ENCODE measurements around the gene KCNN4. TPM values are rescaled to one million over a fixed set of nuclear protein-coding genes. Genes with fewer than 3 reads are reported as not detected.

KCNN4 gene
- total RNA-seq, 1 experiment from 2014 or later = 0.26 TPM

- DNase-seq = no peak
- Histone ChIP-seq H3K9ac (ENCODE audit: extremely low read depth, insufficient read length, low read length) (no peak overlapping the region), H2BK120ac (ENCODE audit: low read depth, low read length, poor library complexity, severe bottlenecking) (no peak overlapping the region), H2BK15ac (ENCODE audit: low read depth, low read length) (no peak overlapping the region), H4K8ac (replicated peaks; ENCODE audit: insufficient read length, low read depth, low read length) (no peak overlapping the region), H4K5ac (ENCODE audit: insufficient read length, low read depth, low read length) (no peak overlapping the region), H3K56ac (ENCODE audit: insufficient read length, low read depth, low read length) (no peak overlapping the region), H3K27me3 (ENCODE audit: insufficient read depth, low read length) (no peaks in the 10 kb centered on the region; the same call in 1 of the 2 replicates), H2BK12ac (ENCODE audit: insufficient read length, low read depth, low read length) (no peak overlapping the region), H2BK20ac (ENCODE audit: low read depth, low read length, poor library complexity, severe bottlenecking) (no peak overlapping the region), H3K4me1 (ENCODE audit: insufficient read depth, low read length) (no peaks in the 10 kb centered on the region), H3K27ac (ENCODE audit: insufficient read length, low read depth, low read length) (no peak overlapping the region), H4K20me1 (ENCODE audit: control insufficient read depth, insufficient read depth, insufficient read length) (no peaks in the 10 kb centered on the region), H4K91ac (ENCODE audit: insufficient read length, low read depth, low read length) (no peak overlapping the region), H3K14ac (ENCODE audit: insufficient read depth, low read length) (no peak overlapping the region), H3K9me3 (ENCODE audit: control insufficient read depth, low read depth, low read length) (no peaks in the 10 kb centered on the region), H2BK5ac (ENCODE audit: insufficient read length, low read length) (no peak overlapping the region), H3K18ac (ENCODE audit: insufficient read length, low read depth, low read length) (no peak overlapping the region), H3K4me2 (ENCODE audit: insufficient read depth, insufficient read length, low read length) (no peak overlapping the region), H3K79me2 (ENCODE audit: insufficient read depth, low read length) (no peaks in the 10 kb centered on the region), H3T11ph (ENCODE audit: low read length) (no peak overlapping the region), H2AFZ (ENCODE audit: low read length) (no peak overlapping the region), H3K79me1 (ENCODE audit: insufficient read depth, low read depth, low read length, poor library complexity, severe bottlenecking) (no peaks in the 10 kb centered on the region), H3K23ac (ENCODE audit: insufficient read length, low read depth, low read length) (no peak overlapping the region), H3K23me2 (ENCODE audit: insufficient read length, low read depth, low read length, poor library complexity, severe bottlenecking) (no peaks in the 10 kb centered on the region), H2AK5ac (ENCODE audit: insufficient read length, low read length) (no peak overlapping the region), H3K4ac (ENCODE audit: low read depth, low read length) (no peak overlapping the region)
- Mint-ChIP-seq H3K4me3 (no peak overlapping the region), H3K27ac (no peak overlapping the region; a peak in 1 of 7 replicates), H3K27me3 (ENCODE audit: low read depth) (peaks cover 23% of the 10 kb centered on the region), H3K4me1 (peaks cover 0 to 2% of the 10 kb centered on the region in 2 experiments; a peak in 2 of 4 replicates), H3K9me3 (peaks cover 12 to 30% of the 10 kb centered on the region in 2 experiments), H3K36me3 (ENCODE audit: insufficient read depth in 1 of 3, low read depth in 3 of 3) (no peaks in the 10 kb centered on the region; a peak in 1 of 7 replicates)
- WGBS (ENCODE audit: extremely low coverage, insufficient read length, low lambda C conversion rate) = no CpG with 5 or more reads among the region's 5 CpGs
- no peak for TF ChIP-seq CTCF (conservative IDR thresholded peaks at IDR 0.05)
Measured at GRCh38 chr19:43814663-43815352, 34.0 kb upstream of the KCNN4 start.
